Mammary epithelial cell (primary cell): ENCODE data around the gene CEACAM7.

Source experiments
- CTCF ChIP-seq, 2 donors: IDR thresholded peaks in 1 of 2; conservative IDR thresholded peaks in 1 of 2; 2 replicates each; pipeline ENCODE4 v1.5.1; 2011 to 2012; ENCODE audit warnings: inconsistent platforms in 2 of 2, low read length in 2 of 2, mild to moderate bottlenecking in 2 of 2, control low read depth in 1 of 2, low read depth in 1 of 2; ENCODE audit not compliant: insufficient read depth in 1 of 2; ENCODE audit errors: extremely low read depth in 1 of 2
- EZH2 ChIP-seq: IDR thresholded peaks from 2 replicates; pipeline ENCODE4 v1.6.1; 2012; ENCODE audit warnings: low read length, inconsistent platforms, borderline replicate concordance

GRCh38 chr19:41734156-41734555, 46.1 kb upstream of the CEACAM7 start:
- TF ChIP-seq CTCF (conservative IDR thresholded peaks at IDR 0.05 in 1 of 2, IDR thresholded peaks at IDR 0.05 in 1 of 2; ENCODE audit: extremely low read depth in 1 of 2, insufficient read depth in 1 of 2, low read depth in 1 of 2, low read length in 2 of 2), result no peak
- TF ChIP-seq EZH2, result no peak
